GM18951 (cell line): ENCODE results near the gene C4orf50.
"Not testable (repeated sequence)": the region's sequence is repeated elsewhere in the genome, so short reads cannot be mapped to it uniquely, and the experiment has no call there.

Experiments
- POLR2A ChIP-seq: IDR thresholded peaks from 4 replicates; pipeline ENCODE4 v1.6.1; 2011; ENCODE audit warnings: mild to moderate bottlenecking; ENCODE audit not compliant: insufficient read length, insufficient read depth; ENCODE audit errors: extremely low read depth
- in situ Hi-C: fragments of 300-500 bp; cut with MboI; formaldehyde crosslinking; loops from one replicate; pipeline ENCODE4 v1.12.0; 2022; ENCODE audit warnings: low sequenced_read_pairs, mixed read lengths, inconsistent platforms; ENCODE audit not compliant: unreplicated experiment

Gene C4orf50

DNA sequence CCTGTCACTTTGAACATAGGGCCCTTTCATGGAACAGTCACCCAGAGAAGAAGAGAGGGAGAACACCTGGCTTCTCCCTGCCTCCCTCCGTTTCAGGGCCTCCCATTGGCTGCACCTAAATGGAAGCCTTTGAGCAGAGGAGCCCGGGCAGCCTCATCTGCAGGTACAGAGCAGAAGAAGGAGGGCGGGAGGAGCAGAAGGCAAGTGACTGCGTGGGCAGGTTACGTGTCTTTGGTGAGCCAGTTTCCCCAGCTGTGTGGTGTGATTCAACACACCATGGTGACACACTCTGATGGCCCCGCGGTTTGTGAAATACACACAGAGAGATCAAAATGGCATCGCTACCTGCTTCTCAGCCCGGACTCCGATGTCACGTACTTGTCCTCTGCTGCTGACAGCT lies 431 bp downstream of the C4orf50 start:
- in situ Hi-C loops, result no loop called here
- TF ChIP-seq POLR2A, result no peak

DNA sequence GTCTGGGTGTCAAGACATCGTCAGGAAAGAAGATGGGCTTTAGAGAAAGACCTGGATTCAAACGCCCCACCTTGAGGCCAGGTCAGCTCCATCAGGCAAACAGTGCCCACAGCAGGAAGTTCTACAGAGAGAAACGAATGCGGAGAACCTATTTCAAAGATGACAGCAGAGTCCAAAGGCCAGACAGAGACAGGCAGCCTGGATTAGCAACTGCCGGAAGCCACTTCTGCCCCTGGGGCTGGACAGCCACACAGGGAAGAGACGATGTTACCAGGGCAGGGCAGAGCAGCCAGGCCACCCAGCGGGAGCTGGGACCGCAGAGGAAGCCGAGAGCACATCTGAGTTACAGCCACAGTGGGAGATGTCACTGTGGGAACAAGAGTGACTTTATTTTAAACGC lies 1.2 kb downstream of the C4orf50 start:
- no peak for TF ChIP-seq POLR2A
- in situ Hi-C loops, result no loop called here

DNA sequence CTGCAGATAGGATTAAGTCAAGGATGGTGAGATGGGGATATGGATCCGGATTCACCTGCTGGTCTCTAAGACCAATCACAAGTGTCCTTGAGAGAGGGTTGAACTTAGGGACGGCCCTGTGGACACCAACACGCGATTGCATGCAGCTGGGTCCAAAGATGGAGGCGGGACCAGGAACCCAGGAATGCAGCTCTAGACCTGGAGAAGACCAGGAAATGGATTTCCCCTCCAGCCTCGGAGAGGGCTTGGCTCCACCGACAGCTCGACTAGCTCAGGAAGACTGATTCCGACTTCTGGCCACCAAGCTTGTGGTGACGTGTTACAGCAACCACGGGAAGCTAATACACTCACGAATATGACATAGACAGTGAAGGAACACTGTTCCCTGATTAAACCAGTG lies 4.7 kb downstream of the C4orf50 start:
- in situ Hi-C loops, result no loop called here
- TF ChIP-seq POLR2A, result no peak

DNA sequence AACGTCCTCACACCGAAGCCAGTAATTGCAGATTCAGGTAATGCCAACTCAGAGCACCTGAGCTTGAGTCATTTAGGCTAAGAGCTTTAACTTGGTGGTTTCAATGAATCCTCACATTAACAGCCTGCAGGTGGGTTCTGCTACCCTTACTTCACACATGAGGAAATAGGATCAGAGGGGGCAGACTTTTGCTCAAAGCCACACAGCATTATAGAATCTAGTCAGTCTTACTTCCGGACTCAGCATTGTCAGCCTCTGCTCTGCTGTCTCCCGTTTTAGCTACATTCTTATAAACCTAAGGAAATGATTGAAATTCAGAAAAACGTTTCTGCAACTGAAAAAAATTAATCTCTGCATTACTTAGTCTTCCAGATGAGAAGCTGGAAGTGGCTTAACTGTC lies 6.0 kb downstream of the C4orf50 start:
- TF ChIP-seq POLR2A, result no peak
- in situ Hi-C loops, result no loop called here

DNA sequence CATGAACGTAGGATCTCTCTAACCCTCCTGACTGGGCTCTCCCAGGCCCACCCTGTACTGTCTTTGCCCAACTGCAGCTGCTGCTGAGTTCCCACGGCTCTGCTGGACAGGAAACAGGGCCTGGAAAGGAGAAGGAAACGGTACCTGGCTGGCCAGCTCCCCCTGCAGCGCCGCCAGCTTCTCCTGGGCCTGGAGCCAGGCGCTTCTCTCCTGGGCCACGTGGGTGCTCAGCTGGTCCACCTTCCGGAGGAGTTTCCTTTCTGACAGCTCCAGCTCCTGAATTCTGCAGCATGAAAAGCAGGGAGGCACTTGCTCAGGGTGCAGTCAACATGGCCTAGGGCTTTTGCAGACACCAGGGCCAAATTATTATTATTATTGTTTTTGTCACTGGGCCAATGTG lies 6.5 kb downstream of the C4orf50 start:
- in situ Hi-C loops, result no loop called here

DNA sequence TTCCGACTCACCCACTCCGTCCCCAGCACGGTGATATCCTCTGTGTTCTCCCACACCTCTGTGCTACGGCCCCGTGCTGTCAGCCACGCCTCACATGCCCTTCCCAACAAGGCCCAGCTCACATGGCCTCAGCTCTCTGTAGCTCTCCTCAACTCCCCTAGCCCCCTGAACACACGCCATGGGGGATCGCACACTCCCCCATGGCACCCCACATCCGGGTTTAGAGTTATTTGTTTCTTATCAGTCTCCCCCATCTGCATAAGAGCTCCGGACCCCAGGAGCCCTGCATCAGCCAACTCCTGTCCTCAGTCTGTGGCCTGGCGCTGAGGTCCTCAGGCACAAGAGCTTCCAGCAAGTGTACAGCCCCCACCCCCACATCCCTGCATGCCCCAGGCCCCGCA lies 7.0 kb downstream of the C4orf50 start:
- TF ChIP-seq POLR2A, result no peak
- in situ Hi-C loops, result no loop called here

More for the DNA sequence above, 6.5 kb downstream of the C4orf50 start:
- no peak for TF ChIP-seq POLR2A

DNA sequence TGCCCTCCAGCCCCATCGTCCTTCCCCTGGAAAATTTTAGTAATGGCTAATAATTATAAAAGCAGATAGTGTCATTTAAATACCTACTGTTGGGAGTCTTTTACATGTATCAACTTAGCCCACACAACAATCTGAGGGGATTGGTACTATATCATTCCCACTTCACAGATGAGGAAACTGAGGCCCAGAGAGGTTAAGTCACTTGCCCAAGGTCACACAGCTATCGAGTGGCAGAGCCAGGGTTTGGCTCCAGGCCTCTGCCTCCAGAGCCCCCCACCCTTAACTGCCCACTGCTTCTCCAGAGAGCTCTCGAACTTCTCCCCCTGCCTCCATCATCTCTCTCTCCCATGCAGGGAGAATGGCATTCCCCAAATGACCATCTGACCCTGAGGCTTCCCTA lies 7.4 kb downstream of the C4orf50 start:
- no peak for TF ChIP-seq POLR2A
- in situ Hi-C loops, result no loop called here

DNA sequence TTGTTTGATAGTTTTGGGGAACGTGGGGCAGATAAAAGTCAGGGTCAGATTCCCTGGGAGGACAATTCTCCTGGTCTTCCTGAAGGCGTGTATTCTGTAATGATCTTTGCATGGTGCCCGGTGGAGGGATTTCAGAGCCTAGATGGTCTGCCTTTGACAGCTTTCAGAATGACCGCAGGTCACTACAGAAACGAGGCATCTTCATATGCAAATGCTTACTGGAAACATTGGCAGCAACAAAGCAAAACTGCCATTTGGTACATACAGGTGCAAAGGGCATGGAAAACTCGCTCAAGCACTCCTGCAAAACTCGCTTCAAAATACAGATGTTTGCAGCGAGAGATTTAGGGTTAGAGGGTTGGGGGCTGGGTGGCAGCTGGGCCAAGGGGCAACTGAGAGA lies 8.8 kb downstream of the C4orf50 start:
- in situ Hi-C loops, result no loop called here
- TF ChIP-seq POLR2A, result no peak

DNA sequence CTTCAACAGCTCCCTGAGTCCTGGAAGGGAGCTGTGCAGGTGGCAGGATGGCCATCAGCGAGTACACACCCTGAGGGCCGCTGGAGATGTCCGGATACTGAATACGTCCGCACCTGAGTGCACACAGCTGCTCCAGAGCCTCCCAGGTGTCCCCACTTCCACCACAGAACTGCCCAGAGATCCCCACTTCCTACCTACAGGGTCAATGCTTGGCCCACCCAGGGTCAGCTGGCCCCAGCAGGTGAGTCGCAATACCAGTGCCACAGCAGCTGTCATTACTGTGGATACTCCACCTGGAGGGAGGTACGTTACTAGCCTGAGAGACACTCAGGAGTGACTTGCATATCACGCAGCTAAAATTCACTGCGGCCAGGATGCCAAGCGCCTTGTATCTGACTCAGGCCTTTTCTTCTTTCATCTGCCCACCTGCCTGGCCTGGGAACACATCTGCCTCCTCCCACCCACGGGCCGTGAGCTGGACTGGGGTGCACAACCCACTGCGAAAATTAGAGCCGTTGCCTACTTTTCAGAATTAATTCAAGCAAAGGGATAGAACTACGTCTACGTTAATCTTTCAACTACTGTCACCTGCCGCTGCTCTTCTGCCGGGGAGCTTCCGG lies 9.4 kb downstream of the C4orf50 start:
- in situ Hi-C loops, result no loop called here
- TF ChIP-seq POLR2A, result no peak

DNA sequence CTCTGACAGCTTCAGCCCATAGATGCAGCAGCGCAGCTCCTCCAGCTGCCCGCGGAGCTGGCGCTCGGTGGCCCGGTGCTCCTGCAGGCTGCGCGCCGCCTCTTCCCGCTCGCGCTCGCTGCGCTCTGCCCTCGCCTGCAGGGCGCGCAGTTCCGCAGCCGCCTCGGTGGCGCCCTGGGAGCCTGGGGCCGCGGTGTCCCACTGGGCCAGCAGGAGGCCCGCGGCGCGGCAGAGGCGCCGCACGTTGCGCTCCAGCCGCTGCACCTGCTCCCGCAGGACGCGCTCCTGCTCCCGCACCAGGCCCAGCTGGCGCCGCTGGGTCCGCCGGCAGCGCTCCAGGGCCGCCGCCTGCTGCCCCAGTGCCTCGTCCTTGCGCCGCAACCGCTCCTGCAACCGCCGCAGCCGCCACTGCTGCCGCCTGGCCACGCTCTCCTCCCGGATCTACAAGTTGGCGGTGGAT lies 10.1 kb downstream of the C4orf50 start:
- in situ Hi-C loops, result no loop called here

DNA sequence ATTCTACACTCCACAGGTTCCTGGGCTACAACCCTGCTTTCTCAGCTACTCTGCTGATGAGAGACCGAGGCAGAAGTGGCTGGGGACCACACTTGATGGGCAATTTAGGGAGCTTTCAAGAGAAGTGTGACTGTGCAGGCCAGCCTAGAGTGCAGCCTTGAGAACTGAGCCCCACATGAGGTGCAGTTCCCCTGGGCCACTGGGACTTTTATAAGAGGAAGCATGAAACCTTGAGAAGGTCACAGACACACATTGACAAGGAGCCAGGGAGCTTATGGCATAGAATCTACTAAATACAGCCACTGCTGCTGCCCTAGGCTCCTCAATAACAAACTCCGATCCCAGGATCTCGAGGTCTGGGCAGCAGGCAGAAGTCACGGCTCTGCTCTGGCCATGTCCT lies 13.1 kb downstream of the C4orf50 start:
- no peak for TF ChIP-seq POLR2A
- in situ Hi-C loops, result no loop called here

More for the DNA sequence above, 10.1 kb downstream of the C4orf50 start:
- no peak for TF ChIP-seq POLR2A

DNA sequence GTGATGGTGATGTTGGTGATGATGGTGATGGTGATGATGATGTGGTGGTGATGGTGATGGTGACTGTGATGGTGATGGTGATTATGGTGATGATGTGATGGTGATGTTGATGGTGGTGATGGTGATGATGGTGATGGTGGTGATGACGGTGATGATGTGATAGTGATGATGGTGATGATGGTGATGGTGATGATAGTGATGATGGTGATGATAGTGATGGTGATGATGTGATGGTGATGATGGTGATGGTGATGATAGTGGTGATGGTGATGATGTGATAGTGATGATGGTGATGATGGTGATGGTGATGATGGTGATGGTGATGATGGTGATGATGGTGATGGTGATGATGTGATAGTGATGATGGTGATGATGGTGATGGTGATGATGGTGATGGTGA lies 14.7 kb downstream of the C4orf50 start:
- in situ Hi-C loops, result not testable (repeated sequence)

DNA sequence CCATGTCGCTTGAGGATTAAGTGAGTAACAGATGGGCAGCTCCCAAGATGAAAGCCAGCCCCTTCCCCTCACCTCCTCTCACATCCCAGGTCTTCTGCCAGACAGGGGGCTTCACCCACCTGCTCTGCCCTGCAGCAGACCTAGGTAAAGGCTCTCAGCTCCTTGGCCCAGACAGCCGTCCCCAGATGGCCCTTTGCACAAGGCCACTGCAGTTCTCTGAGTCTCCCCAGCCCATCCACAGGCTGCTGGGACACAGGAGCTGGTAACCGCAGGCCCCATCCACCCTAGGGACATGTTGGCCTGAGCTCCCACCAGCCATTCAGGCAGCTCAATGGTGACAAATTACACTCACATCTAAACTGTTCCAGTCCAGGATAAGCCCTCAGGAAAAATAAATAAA lies 15.3 kb downstream of the C4orf50 start:
- in situ Hi-C loops, result no loop called here
- no peak for TF ChIP-seq POLR2A

DNA sequence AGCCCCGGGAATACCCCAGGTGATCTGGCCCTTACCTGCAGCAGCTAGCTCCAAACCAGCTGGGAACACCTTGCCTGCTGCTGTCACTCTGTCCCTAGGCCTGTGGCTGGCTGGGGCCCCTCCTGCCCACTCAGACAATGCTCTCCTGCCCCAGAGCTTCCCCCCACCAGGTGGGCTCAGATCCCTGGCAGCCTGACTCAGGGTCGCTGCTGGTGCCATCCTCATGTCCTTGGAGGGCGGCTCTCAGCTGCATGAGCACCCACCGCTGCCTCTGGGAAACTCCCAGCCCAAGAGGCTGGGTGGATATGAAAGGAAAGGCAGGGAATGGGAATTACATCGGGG lies 15.8 kb downstream of the C4orf50 start:
- in situ Hi-C loops, result no loop called here
- TF ChIP-seq POLR2A, result no peak
